Prostate gland (tissue), 2 donors: Measurements from ENCODE around the gene PLSCR3.

Experiments used
- CTCF ChIP-seq, 4 experiments: fragments of 200-600 bp in 2 of 4; fragments of 450-650 bp in 2 of 4; sonication (generic) in 2 of 4; IDR thresholded peaks; 1 replicate in 3 of 4; 2 replicates in 1 of 4; pipeline ENCODE4 v1.5.1; 2016 to 2019; ENCODE audit warnings: antibody characterized with exemption in 4 of 4, mild to moderate bottlenecking in 2 of 4, moderate library complexity in 2 of 4
- POLR2A ChIP-seq: fragments of 450-650 bp; IDR thresholded peaks from one replicate; pipeline ENCODE4 v1.6.1; 2016; ENCODE audit warnings: antibody characterized with exemption, mild to moderate bottlenecking
- POLR2AphosphoS5 ChIP-seq: sonication (generic); formaldehyde crosslinking; IDR thresholded peaks from one replicate; pipeline ENCODE4 v1.6.1; 2017; ENCODE audit warnings: antibody characterized with exemption

GRCh38 chr17:7389924-7390910 is 4.1 kb downstream of the PLSCR3 start:
- no peak for TF ChIP-seq POLR2A
- no peak for TF ChIP-seq POLR2AphosphoS5
- TF ChIP-seq CTCF (IDR thresholded peaks at IDR 0.05): no peak
